ENCODE results near the gene RBMS3. TPM values are rescaled to one million over a fixed set of nuclear protein-coding genes. Genes with fewer than 3 reads are reported as not detected.

RBMS3 gene
- total and polyA plus RNA-seq, 2 experiments from 2014 or later: 3.2 to 7.4 TPM

GRCh38 chr3:29949131-29949530 is 668.3 kb downstream of the RBMS3 start:
- Histone ChIP-seq H3K27ac (ENCODE audit: low read depth) (no peak overlapping the region), H3K79me2 (replicated peaks; ENCODE audit: insufficient read depth) (no peaks in the 10 kb centered on the region), H3K36me3 (ENCODE audit: insufficient read depth) (no peaks in the 10 kb centered on the region), H4K20me1 (replicated peaks; ENCODE audit: insufficient read depth) (no peaks in the 10 kb centered on the region), H3K27me3 (ENCODE audit: insufficient read depth) (no peaks in the 10 kb centered on the region), H3K4me3 (no peak overlapping the region), H3K4me2 (no peak overlapping the region), H3K9me2 (ENCODE audit: insufficient read depth) (no peaks in the 10 kb centered on the region), H2AFZ (no peak overlapping the region), H3F3A (replicated peaks; ENCODE audit: low read depth) (no peaks in the 10 kb centered on the region), H3K4me1 (ENCODE audit: insufficient read depth) (no peaks in the 10 kb centered on the region)
- DNase-seq (ENCODE audit: low spot score) (no peak), ATAC-seq (no peak)
- Mint-ChIP-seq H3K4me1 (no peaks in the 10 kb centered on the region), H3K27me3 (ENCODE audit: insufficient read depth, low read depth, poor library complexity) (no peaks in the 10 kb centered on the region), H3K36me3 (ENCODE audit: low read depth) (no peaks in the 10 kb centered on the region), H3K27ac (no peak overlapping the region), H3K4me3 (no peak overlapping the region), H3K9me3 (no peaks in the 10 kb centered on the region)
- TF ChIP-seq ZNF114 (CRISPR knock-in tag; IDR thresholded peaks at IDR 0.05) (no peak), JUNB (IDR thresholded peaks at IDR 0.05; ENCODE audit: unreplicated experiment) (no peak), ZNF331 (CRISPR knock-in tag; IDR thresholded peaks at IDR 0.05; ENCODE audit: low read depth) (no peak), EZH2phosphoT487 (IDR thresholded peaks at IDR 0.05; ENCODE audit: unreplicated experiment) (no peak), EZH2 (IDR thresholded peaks at IDR 0.05; ENCODE audit: low read depth, unreplicated experiment) (no peak), POLR2AphosphoS5 (IDR thresholded peaks at IDR 0.05; ENCODE audit: low read depth) (no peak), STAT1 (IDR thresholded peaks at IDR 0.05; ENCODE audit: unreplicated experiment) (no peak)

DNA sequence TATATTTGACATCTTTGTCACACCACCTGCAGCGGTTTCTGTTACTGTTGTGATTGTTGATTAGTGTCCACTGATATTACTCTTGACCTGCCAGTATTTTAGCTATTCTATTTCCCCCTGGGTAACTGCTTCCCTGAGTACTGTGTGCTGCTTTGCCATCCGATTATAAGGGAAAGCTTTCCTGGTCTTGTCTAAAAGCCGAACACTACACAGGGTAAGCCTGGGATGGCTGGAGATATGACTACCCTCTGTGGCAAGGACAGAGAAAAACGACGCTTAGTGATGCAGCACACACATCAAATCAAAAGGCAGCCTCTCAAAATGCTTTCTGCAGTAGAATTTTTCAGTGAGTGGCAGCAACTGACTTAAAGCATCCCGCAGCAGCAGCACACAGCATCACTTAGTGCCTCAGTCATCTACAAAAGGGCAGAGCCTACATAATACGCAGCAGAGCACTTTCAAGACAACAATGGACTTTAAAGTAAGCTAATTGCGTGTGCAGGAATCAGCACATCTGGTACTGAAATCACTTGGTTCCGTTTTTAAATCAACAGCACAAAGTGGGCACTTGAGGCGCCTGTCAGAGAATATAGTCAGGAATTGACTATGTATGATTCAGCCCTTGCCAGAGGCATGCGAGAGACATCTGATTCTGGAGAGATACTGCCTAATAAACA is 669.2 kb downstream of the RBMS3 start:
- Mint-ChIP-seq H3K9me3 (no peaks in the 10 kb centered on the region), H3K4me1 (no peaks in the 10 kb centered on the region), H3K27me3 (ENCODE audit: insufficient read depth, low read depth, poor library complexity) (no peaks in the 10 kb centered on the region), H3K27ac (no peak overlapping the region), H3K36me3 (ENCODE audit: low read depth) (no peaks in the 10 kb centered on the region), H3K4me3 (no peak overlapping the region)
- no peaks in the 10 kb centered on the region for H3K4me1 ChIP-seq (ENCODE audit: insufficient read depth)
- no peak overlapping the region for H3K4me2 ChIP-seq
- H3K27ac ChIP-seq (ENCODE audit: low read depth): no peak overlapping the region
- no peak for TF ChIP-seq REST (IDR thresholded peaks at IDR 0.05; ENCODE audit: unreplicated experiment)
- no peak for TF ChIP-seq CTCF (conservative IDR thresholded peaks at IDR 0.05; ENCODE audit: low read depth in 2 of 2)
- no peak for TF ChIP-seq JUNB (IDR thresholded peaks at IDR 0.05; ENCODE audit: unreplicated experiment)
- TF ChIP-seq EZH2phosphoT487 (IDR thresholded peaks at IDR 0.05; ENCODE audit: unreplicated experiment): no peak
- TF ChIP-seq EZH2 (IDR thresholded peaks at IDR 0.05; ENCODE audit: low read depth, unreplicated experiment): no peak
- ATAC-seq (no peak), DNase-seq (ENCODE audit: low spot score) (no peak)
- no peaks in the 10 kb centered on the region for H3K36me3 ChIP-seq (ENCODE audit: insufficient read depth)
- no peaks in the 10 kb centered on the region for H4K20me1 ChIP-seq (replicated peaks; ENCODE audit: insufficient read depth)
- no peak overlapping the region for H3K4me3 ChIP-seq
- H3F3A ChIP-seq (replicated peaks; ENCODE audit: low read depth): no peaks in the 10 kb centered on the region
- H2AFZ ChIP-seq: no peak overlapping the region
- no peaks in the 10 kb centered on the region for H3K27me3 ChIP-seq (ENCODE audit: insufficient read depth)
- no peaks in the 10 kb centered on the region for H3K79me2 ChIP-seq (replicated peaks; ENCODE audit: insufficient read depth)
- H3K9me2 ChIP-seq (ENCODE audit: insufficient read depth): no peaks in the 10 kb centered on the region
